Femur (tissue), 1 donor: ENCODE measurements around the gene CEACAM6.
A peak's percentile ranks its signal among the peaks of the same experiment; 100 is the strongest.
"Not testable (repeated sequence)": the region's sequence is repeated elsewhere in the genome, so short reads cannot be mapped to it uniquely, and the experiment has no call there.

Experiments used
- DNase-seq: peaks from one replicate; pipeline ENCODE4 v3.0.0-alpha.2; 2017

CEACAM6 gene

GRCh38 chr19:41748012-41748411 is 7.3 kb upstream of the CEACAM6 start:
- DNase-seq, result no peak

DNA sequence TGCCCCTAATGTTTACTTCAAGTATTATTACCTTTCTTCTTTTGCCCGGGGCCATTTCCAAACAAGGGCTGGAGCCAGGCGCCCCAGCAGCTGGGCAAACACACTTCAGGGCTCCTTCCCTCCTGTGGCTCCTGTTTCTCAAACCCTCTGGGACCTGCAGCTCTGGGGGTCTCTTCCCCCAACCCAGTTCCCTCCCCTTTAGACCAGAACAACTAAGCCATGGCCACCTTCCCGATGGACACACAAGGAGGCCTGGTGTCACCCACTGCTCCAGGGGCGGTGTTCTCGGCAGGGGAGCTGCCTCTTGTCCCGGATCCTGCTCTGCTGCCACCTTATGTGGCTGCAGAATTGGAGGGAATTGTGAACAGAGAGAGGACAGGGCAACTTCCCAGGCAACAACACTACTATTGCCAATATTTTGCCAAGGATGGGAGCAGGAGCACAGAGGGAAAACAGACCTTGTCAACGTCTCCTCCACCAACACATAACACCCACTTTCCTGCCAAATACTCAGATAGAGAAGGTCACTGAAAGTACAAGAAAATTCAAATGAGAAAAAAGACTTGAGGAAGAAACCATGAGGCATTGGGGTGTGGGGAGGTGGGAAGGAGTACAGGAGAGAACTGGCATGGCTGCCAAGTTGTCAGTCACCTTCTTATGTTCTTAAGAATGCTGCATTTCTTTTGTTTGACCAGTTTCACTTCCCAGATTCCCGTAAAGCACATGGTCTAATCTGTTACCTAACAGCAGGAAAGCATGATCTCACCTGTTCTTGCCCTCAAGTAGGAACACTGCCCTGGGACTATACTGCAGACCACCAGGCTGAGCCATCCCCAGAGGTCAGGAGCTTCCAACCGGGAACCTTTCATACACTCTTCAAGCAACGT is 4.8 kb upstream of the CEACAM6 start:
- not testable (repeated sequence) for DNase-seq

- no peak for DNase-seq
These were observed 2.2 kb upstream of the CEACAM6 start for GRCh38 chr19:41753159-41753558.

- no peak for DNase-seq
These were observed 1.3 kb upstream of the CEACAM6 start for GRCh38 chr19:41753936-41754529.

DNA sequence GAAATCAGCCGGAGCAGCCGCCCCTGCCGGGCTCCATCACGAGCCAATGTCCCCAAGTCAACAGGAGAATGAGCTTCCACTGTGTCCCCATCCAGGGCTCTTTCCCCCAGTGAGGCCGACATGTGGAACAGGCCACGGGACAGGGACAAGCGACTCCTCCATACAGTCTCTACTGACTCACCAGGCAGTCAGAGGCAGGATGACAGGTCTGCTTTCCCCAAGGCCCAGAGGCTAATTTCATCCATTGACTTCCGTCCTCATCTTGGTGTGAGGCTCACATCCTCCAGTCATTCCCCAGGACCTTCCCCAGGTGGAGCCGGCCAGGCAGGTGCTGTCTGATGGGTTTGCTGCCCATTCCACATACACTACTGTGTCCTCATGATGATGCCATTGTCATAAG is 3.5 kb downstream of the CEACAM6 start:
- no peak for DNase-seq

DNA sequence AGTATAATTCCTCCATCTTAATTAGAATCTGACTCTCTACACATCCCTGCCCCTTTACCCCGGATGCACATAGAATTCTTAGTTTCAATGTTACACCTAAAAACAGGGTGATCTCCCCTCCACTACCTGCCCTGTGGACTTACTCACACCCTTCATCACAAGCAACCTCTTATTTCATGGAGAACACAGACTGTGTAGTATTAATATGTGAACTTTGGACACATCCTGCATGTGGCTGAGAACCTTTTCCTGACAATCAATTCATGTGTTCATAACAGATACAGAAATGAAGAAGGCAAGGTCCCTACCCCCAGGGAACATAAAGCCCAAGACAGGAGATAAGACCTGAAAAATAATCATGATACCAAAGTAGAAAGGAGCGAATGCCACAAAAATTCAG is 11.8 kb downstream of the CEACAM6 start:
- DNase-seq, result no peak

- DNase-seq, result not testable (repeated sequence)
These were observed 12.8 kb downstream of the CEACAM6 start for GRCh38 chr19:41768105-41768504.

- DNase-seq, result no peak
These were observed 14.3 kb downstream of the CEACAM6 start for GRCh38 chr19:41769608-41770007.

- DNase-seq, result no peak
These were observed 16.1 kb downstream of the CEACAM6 start for GRCh38 chr19:41771410-41771809.

- DNase-seq, result no peak
These were observed 19.2 kb downstream of the CEACAM6 start for GRCh38 chr19:41774515-41774980.

GRCh38 chr19:41776700-41777099 is 21.4 kb downstream of the CEACAM6 start:
- no peak for DNase-seq

- no peak for DNase-seq
These were observed 28.3 kb downstream of the CEACAM6 start for GRCh38 chr19:41783612-41784011.

GRCh38 chr19:41784312-41784711 is 29.0 kb downstream of the CEACAM6 start:
- no peak for DNase-seq

DNA sequence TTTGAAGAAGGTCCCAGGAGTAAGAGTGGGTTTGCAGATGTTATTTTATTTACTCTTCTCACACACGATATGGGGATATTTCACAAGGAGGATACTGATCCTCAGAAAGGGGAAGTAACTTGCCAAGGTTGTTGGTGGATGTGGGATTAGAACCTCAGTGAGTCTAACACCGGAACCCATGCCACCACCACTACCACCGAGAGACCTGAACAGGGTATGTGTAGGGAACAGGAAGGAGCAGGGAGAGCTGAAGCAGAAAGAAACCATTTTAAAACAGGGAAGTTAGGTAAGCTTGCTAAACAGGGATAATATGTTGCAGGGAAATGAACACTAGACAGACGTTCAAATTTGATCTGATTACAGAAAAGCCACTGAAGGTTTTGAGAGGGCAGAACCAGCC is 29.4 kb downstream of the CEACAM6 start:
- no peak for DNase-seq

DNA sequence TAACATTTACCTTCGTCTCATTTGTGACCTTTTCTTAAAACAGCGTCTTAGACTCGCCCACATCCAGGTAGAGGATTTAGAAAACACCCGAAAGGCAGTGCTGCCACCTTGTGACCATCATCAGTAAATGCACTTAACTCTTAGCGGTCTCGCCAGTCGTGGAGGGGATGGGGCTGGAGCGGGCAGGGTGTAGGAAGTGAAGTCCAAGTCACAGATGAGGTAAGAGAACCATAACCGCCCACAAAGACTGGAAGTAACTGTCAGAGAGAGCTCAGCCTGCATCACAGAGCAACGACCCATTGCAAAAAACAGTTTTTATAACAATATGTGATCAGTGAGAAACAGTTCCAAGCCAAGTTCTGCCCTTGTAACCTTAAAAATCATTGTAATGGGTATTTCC is 30.3 kb downstream of the CEACAM6 start:
- peak; percentile 68 for DNase-seq

GRCh38 chr19:41787055-41787454 is 31.7 kb downstream of the CEACAM6 start:
- DNase-seq, result no peak

DNA sequence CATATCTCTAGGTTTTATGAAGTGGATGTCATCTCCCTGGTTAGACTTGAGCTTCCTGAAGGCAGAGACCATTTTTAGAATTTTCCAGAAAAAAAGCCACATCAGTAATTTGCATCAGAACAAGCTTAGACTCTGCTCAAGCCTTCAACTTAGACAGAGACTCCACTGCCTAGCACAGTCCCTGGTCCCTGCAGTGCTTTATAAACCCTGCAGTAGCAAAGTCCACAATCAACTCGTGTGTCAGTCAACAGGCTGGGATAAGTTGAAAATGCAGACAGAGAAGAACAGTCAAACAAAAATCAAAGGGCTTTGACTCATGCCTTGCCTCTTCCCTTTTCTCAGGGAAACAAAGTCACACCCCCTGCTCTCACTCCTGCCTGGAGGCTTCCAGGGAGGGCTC is 33.2 kb downstream of the CEACAM6 start:
- DNase-seq, result not testable (repeated sequence)

DNA sequence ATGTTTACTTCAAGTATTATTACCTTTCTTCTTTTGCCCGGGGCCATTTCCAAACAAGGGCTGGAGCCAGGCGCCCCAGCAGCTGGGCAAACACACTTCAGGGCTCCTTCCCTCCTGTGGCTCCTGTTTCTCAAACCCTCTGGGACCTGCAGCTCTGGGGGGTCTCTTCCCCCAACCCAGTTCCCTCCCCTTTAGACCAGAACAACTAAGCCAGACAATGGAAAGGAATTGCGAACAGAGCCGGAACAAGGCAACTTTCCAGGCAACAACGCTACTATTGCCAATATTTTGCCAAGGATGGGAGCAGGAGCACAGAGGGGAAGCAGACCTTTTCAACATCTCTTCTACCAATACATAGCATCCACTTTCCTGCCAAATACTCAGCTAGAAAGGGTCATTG is 33.7 kb downstream of the CEACAM6 start:
- not testable (repeated sequence) for DNase-seq

DNA sequence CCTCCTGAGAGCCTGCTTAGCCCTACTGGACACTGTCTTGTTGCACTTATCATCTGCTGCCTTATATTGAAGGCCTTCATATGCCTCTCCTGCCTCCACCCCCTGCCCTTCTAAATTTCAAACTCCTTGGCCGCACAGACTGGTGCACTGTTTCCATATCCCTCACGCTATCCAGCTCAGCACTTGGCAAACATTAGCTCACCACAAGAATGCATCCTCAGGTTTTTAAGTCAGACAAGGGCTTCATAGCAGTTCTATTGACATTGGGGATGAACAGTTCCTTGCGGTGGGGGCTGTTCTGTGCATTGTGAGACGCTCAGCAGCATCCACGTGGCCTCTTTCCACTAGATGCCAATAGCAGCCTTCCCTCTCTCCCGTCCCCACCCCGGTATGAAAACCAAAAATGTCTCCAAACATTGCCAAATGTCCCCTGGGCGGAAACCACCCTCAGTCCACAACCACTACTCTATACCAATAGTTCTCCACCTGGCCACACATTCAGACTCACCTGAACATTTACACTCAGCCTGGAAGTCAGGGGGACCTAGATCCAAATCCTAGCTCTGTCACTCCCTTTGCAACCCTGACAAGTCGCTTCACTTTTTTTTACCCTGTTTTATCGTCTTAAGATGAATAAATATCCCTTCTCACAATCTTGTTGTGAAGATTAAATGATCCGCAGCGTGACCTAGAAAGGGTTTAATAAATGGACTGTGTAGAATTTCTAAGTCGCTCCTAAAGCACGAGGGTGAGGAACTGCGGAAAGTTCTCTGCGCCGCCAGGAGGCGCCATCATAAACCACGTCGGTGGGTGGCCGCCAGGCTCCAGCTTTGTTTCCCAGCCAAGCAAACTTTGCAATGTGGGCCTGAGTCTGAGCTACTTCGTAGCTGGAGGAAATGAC is 37.4 kb downstream of the CEACAM6 start:
- DNase-seq, result peak; percentile 54

- no peak for DNase-seq
These were observed 38.0 kb downstream of the CEACAM6 start for GRCh38 chr19:41793414-41793727.

DNA sequence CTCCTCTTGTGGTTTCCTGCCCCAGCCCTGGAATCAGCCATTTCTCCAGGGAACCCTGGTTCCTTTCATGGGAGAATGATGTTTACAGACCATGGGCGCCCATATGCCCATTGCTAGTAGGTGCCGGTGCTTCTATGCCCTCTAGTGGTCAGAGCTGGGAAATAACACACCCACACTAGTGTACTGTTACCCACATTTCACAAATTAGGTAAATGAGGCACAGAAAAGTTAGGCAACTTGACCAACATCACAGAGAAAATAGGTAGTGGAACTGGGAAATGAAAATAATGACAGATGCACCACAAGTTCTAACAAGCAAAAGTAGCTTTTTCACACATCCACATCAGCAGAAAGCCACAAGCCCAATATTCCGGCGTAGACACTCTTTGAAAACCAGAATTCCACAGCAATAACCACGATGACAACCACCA is 39.7 kb downstream of the CEACAM6 start:
- DNase-seq, result no peak

GRCh38 chr19:41796362-41796761 is 41.0 kb downstream of the CEACAM6 start, which contains the start of gene CEACAM3:
CEACAM3 (plus strand) TSS chr19:41796587; CDS start chr19:41796678, 91 bp downstream.
- DNase-seq, result no peak

- no peak for DNase-seq
These were observed 41.6 kb downstream of the CEACAM6 start for GRCh38 chr19:41796901-41797300.
